ENCODE measurements around the gene DDX23.

The DDX23 gene

DNA sequence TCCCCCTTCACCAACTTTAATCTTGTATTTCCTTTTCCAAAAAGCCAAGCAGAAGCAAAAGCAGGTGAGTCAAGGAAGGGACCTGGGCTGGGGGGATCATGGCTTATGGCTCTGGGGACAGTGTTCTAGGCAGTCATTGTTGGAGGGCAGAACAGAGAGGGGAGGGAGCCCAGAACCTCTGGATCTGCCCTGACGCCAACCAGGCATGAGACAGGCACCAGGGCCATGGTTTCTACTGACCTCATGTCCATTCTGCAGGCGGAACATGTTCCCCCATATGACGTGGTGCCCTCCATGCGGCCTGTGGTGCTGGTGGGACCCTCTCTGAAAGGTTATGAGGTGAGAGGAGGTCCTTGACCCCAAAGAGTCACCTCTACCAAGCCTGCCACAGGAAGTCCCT, 27.1 kb downstream of the DDX23 start:
- no peak for DNase-seq (ENCODE audit: low read depth in 1 of 2, low spot score in 1 of 2)

DNA sequence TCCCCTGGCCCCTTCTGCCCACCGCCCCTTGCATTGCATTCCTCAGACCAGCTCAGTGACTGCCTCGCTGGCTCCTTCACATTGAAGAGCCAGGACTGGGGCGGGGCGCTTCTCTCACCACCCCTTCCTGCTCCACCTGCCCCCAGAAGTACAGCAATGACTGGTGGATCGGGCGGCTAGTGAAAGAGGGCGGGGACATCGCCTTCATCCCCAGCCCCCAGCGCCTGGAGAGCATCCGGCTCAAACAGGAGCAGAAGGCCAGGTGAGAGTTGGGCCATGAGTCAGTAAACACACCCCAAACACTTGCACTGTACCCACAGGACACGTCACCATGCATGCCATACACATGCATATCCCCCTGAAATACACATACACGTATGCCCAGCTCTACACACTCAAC, 27.9 kb downstream of the DDX23 start:
- DNase-seq (ENCODE audit: low read depth in 1 of 2, low spot score in 1 of 2) = no peak

DNA sequence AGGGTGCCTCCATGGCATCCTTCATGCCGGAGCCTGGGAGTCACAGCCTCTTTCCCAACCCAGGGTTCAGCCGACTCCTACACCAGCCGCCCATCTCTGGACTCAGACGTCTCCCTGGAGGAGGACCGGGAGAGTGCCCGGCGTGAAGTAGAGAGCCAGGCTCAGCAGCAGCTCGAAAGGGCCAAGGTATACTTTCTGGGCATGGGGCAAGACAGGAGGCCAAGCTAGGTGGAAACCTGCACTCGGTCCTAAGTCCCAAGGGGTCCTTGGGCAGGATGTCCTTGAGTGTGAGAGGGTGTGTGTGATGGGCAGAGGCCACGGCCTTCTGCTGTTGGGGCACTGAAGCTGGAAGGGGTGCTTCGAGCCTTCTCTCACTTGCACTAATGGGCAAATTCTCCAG, 28.7 kb downstream of the DDX23 start:
- no peak for DNase-seq (ENCODE audit: low read depth in 1 of 2, low spot score in 1 of 2)

DNA sequence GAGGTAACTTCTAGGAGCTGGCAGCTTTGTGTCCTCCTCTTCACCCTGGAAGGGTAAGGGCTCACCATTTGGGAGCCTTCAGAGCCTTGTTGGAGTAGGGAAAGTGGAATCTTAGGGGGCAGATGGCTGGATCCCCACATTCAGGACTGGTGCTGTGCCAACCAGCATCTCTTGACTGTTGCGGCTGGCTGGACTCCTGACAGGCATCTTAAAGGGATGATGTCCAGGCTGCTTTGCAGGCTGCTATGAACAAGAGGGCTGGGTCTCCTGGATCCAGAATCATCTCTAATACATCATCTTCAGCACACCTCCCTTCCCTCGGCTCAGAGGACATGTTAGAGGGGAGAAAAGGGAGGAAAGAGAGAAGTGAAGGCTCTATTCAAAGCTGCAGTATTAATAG, 29.3 kb downstream of the DDX23 start:
- no peak for DNase-seq (ENCODE audit: low read depth in 1 of 2, low spot score in 1 of 2)

DNA sequence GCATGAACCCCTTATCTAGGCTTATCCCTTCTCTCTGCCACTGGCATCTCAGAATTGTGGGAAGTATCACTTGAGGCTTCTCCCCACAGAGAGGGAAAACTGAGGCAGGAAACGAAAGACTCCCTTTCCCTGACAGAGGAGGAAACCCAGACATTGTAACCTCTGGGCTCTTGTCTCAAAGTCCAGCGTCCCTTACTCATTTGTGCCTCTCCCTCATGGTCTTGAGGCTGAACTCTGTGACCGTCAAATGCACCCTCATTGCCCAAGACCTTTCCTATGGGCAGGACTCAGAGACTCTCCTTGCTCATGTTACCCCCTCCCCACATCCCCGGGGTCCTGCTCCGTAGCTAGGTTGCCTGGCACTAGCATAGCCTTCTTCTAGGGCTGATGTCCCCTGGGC, 29.8 kb downstream of the DDX23 start:
- DNase-seq (ENCODE audit: low read depth in 1 of 2, low spot score in 1 of 2) = no peak

DNA sequence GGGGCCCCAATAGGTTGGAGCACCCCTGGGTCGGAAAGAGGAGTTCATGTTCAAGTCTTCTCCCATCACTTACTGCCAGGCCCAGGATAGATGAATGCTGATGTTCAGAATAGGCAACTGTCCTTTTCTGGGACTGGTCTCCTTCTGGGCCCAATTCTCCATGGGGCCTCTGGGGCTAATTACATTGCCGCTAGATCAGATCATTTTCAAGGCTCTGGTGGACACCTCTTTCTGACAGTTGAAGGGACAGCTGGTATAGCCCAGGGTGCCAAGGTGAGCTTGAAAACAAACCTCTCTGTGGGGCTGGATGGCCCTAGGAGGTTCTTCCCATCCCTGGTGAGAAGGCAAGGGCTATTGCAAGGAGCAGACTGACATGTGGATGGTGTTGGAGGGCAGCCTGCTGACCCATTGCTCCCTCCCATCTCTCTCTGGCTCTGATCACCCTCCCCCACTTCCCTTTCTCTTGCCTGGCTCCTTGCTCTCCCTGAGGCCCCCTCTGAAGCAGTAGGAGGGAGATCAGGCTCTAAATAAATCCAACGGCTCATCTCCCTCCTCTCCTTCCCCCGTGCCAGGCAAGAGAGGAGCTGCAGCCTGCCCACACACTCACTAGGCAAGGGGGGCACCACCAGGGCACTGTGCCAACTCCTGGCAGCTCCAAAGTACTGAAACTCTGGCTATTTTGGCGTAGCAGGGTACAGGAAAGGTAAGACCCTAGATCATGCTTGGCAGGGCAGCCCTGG, 31.8 kb downstream of the DDX23 start:
- DNase-seq (ENCODE audit: low read depth in 1 of 2, low spot score in 1 of 2) = no peak

DNA sequence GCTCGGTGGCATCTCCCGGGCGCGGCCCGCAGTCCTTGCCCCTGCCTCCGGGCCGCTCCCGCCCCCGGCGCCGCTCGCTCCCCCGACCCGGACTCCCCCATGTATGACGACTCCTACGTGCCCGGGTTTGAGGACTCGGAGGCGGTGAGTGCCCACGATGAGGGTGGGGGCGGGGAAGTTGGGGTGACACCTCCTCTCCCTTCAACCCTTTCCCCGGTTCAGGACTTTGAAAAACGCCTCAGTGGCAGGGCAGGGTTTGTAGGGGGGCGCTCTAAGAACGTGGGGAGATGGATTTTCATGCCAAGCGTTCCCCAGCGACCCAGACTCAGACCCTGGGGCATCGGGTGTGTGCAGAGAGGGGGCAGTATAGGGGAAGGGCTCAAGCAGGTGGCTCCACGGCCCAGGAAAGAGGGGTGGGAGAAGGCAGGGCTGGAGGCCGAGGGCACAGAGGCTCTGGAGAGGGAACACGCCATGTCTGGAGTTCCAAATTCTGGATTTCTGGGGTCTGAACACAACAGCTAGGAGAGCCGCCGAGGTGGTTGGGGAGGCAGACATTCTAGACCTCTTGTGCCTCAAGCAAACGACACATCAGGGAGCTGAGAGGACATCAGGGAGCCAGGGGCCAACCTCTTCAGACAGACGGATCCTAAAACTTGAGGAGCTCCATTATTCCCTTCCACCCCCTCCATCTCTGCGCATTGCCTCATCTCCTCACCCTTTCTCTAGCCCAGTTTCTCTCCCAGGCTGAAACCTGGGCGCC, 33.0 kb downstream of the DDX23 start:
- DNase-seq (ENCODE audit: low read depth in 1 of 2, low spot score in 1 of 2) = no peak

DNA sequence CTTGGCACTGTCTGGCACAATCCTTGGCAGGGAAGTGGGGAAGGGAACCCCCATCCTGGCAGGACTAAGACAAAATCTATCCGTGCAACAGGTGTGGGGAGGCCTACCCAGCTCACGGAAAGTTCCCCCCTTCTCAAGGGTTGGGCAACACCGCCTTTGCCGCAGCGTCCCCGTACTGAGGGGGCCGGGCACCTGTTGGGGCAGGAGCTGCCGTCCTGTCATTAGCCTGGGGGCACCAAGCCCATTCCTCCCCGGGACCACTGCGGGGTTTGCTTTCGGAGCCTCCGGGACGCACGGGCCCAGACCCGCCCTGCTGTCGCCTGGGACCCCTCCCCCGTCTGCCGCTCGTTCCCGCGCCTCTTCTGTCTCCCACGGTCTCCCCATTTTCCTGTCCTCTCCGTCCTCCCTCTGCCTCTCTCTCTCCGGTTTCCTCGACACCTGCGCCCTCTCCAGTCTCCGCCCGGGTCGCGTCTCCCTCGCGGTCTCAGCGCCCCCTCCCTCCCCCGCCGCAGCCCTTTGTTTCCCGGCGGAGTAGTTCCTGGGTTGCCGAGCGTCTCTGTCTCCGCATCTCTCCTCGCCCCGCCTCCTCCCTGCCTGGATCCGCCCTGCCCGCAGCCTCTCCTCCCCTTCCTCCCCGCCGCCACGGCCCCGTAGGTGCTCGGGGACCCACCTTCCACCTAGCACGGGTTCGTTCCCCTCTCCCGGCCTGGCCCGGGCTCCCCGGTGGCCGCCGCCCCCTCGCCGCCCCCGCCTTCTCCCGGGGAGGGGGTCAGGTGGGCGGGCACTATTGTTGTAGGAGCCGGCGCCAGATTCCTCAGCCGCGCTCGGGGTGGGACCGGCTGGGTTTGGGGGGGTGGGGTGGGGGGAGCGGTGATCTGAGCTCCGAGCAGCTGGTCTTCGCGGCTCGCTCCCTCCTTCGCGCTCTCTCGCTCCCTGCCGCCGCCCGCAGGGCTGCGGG, 33.8 kb downstream of the DDX23 start, which contains the start of gene CACNB3:
CACNB3 (plus strand) TSS at position 624 of the 958 bp plus-strand sequence. CDS start 434 bp downstream, outside the sequence.
- DNase-seq (ENCODE audit: low read depth in 1 of 2, low spot score in 1 of 2) = peak; percentile 56 to 60

DNA sequence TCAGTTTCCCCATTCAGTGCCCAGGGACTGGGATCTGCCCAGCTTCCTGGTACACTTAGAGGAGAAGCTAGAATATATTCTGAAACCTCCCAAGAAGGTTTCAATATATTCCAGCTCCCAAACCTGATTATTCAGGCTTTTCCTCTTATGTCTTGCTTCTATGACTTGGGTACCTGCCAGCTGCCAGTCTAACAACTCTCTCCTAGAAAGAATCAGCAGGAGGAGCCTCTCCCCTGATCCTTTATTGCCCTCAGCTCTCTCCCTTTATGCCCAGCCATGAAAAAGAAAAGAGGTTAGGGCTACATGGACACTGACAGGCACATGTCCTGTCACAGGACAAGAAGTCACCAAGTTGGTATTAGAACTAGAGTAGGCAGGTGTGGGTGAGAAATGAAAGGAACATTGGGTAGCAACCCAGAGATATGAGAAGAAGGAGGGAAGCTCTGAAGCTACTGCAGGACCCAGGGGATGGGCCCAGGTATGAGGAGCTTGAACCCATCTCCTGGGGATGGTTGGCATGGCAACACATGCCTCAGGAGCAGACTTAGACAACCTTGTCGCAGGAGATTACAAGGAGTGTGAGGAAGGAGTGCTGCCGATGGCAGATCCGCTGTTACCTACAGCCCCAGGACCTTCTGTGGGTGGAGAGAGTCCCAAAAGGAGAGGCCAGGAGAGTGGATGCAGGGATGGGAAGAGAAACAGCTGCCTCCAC, 35.7 kb downstream of the DDX23 start:
- DNase-seq (ENCODE audit: low read depth in 1 of 2, low spot score in 1 of 2) = no peak

DNA sequence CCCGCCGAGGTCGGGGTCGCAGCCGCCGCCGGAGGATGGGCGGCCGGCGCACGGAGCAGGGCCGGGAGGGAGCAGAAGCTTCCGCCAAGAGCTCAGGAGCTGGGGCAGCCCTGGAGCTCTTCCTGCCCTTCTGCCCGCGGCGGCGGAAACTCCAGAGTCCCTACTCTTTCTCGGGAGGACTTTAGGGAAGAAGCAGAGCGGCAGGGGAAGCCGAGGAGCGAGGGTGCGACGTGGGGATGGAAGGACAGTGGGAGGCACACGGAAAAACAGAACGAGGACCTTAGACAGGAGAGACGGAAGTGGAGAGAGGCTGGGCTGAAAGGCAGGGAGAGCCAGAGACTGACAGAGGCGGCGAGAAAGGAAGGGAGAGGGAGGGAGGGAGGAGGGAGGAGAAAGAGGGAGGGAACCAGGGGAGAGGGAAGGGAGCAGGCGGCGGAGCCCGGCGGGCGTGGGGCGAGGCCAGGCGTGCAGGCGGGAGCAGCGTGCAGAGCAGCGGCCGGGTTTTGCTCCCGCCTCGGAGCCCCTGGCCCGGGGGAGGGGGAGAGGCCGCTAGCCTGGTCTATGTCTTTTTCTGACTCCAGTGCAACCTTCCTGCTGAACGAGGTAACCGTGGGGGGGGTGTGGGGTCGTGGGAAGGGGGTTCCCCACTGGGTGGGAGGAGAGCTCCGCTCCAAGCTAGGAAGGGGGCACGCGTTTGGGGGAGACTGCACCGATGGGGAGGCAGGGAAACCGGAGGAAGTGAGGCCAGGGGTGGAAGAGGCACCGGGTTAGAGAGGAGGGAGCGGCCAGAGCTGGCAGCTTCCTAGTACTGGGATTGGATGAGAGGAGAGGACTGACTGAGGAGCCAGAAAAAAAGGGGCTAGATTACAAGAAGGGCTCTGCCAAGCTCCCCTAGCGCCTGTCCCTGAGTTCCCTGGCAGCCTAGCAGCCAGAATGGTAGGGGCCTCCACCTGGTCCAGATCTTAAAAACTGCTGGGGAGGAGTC, 36.5 kb downstream of the DDX23 start:
- DNase-seq (ENCODE audit: low read depth in 1 of 2, low spot score in 1 of 2) = no peak

DNA sequence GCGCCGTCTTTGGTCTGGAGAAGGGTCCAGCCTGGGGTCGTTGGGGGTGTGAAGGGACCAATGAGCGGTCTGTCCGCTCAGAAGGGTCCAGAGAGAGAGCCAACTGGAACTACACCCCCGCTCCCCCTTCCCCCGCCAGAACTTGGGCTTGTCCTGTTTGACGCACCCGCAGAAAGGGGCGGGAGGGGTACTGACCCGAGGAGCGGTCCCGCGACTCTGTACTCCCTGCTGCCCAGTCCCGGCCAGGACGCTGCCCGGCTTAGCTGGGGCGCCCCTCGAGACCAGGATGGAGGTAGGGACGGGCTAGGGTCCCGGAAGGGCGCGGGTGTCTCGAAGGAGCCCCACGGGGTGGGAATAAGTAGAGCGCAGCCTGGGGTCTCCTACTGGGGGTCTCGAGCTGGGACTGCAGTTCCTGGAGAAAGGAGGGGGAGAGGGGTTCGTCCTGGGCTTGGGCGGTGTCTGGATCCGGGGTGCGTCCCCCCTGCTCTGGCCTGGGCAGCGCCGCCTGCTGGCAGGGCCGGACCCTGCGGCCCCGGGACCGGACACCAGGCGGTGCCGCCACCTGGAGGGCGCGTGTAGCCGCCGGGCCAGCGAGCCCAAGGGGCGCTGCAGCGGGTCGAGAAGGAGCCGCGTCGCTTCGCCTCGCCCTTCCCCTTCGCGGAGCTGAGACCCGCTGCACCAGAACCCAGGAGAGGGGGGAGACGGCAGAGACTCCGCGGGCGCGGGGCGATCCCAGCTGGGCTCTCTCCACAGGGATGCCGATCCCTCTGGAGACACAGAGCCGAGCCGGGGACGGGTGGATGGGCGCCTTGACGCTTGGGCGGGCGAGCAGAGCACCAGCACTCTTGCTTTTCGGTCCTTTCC, 37.5 kb downstream of the DDX23 start:
- peak; percentile 51 to 57 for DNase-seq (ENCODE audit: low read depth in 1 of 2, low spot score in 1 of 2)

DNA sequence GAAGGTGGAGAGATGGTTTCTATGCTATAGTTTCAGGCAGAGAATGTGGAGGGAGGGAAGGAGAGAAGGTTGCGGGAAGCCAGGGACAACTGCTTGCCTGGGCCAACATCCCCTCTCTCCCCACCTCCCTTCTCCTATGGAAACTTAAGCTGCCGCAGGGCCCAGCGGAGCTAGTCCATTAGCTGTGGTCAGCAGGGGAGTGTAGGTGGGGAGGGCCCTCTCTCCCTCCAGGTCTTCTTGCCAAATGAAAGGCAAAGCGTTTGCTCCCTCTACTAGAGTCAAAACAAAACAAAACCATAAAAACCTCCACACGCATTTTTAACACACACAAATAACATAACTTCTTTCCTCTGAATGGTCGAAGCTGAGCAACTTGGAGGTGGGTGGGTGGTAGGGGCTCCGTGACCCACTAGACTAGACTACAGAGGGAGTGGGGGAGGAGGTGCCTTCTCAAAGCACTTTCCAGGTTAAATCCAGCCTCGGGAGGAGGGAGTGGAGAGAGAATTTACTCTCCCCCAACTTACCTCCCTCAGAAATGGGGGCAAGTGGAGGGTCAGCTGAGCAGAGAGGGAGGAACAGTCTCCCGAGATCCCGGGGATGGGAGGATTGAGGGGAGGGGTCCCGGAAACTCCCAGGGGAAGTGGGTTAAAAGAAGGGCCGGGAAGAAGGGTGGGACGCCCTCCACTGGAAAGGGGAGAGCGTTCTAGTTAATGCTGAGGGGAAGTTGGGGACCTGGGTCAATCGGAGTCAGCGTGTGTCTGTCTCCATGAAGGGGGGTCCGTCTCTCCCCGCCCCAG, 38.3 kb downstream of the DDX23 start:
- DNase-seq (ENCODE audit: low read depth in 1 of 2, low spot score in 1 of 2) = no peak

DNA sequence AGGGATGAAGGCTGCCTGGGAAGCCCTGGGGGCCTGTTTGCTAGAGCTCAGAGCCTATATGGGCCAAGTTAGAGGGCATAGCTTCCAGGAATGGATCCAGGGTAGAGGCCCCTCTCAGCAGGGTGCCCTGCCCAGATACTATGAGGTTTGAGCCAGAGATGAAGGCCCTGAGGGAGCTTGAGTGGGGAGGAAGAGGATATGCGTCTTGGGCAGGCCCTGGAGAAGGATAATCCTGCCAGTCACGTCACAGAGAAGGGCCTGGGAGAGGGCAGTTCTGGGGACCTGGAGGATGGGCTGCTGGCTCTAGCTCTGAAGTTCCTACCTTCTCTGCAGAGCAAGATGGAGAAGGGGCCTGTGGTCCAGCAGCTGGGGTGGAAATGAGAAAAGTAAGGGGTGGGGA, 39.6 kb downstream of the DDX23 start:
- no peak for DNase-seq (ENCODE audit: low read depth in 1 of 2, low spot score in 1 of 2)

DNA sequence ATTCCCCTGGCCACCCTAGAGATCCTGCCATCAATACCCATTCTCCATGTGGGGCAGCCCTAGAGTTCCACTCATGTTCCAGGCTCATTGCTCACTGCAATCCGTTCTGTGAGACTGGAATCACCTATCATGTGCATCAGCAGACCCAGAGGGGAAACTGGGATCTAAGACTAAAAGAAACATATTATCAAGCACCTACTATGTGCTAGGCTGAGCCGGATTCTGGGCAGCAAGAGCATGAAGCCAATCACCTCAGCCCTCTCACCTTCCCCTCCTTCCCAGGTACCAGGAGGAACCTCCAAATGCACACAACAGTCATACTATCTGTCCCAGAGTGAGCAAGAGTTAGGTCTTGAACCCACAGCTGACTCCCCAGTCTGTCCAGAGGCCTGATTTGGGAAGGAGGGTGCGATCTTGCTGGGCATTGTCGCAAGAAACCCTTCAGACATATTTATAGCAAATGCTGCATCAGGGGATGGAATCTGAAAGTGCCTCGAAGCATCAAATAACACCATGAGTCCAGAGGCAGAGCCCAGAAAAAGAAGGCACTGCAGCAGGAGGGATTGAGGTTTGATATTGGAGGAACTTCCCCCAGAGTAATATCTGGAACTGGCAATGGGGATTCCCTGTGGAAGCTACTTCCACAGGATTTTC, 40.4 kb downstream of the DDX23 start:
- DNase-seq (ENCODE audit: low read depth in 1 of 2, low spot score in 1 of 2) = no peak

DNA sequence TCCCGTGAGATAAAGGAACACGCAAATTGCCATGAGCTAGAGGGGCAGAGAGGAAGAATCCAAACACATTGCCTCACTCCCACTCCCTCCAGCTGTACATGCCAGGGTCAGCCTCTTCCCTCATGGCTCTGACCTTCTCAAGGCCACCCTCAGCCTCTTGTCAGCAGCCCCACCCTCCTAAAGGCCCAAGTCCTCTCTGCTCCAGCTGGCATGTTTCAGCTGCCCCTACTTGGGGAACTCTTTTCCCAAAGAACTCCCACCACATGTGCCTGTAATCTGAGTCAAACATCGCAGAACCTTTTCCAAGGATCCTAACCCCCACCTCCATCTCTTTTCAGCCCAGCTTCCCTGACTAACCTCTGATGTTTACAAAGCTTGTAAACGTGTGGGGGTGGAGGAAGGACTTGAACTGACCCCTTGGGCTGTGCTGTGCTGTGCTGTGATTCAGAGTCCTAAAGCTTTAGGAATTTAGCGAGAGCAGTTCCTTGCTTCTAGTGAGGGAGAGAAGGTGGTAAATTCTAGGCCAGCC, 41.0 kb downstream of the DDX23 start:
- no peak for DNase-seq (ENCODE audit: low read depth in 1 of 2, low spot score in 1 of 2)

DNA sequence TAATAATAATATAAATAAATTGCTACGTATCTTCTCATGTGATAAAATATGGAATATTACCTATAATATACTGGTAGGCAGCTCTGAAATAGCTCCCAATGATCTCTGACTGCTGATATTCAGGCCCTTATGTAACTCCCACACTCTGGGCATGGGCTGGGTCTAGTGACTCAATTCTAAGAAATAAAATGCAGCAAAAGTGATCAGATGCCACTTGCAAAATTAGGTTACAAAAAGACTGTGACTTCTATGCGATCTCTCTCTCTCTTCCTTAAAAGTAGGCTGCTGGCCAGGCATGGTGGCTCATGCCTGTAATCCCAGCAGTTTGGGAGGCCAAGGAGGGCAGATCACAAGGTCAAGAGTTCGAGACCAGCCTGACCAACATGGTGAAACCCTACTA, 44.0 kb downstream of the DDX23 start:
- DNase-seq (ENCODE audit: low read depth in 1 of 2, low spot score in 1 of 2) = no peak

DNA sequence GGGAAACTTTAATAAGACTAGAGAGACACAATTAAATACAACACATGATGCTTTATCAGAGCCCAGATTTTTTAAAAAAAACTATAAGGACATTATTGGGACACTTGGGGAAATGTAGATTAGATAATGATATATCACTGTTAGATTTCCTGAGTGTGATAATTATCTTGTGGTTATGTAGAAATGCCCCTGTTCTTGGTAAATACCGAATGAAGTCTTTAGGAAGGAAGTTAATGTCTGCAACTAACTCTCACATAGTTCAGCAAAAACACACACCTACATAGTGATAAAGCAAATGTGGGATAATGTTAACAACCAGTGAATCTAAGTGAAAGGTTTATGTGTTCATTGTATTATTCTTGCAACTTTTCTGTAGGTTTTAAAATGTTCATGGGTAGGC, 48.3 kb downstream of the DDX23 start:
- DNase-seq (ENCODE audit: low read depth in 1 of 2, low spot score in 1 of 2) = no peak

Data from activated CD4-positive, alpha-beta T cell treated with anti-CD3 and anti-CD28 coated beads, Interleukin-2, amount 50 U/mL, for 24 hours (primary cell).